ENCODE data around the gene WDSUB1. TPM values are rescaled to one million over a fixed set of nuclear protein-coding genes. Genes with fewer than 3 reads are reported as not detected.

WDSUB1 gene
- total and polyA plus RNA-seq, 4 donors: 2.0 to 6.1 (median 4.4) TPM

DNA sequence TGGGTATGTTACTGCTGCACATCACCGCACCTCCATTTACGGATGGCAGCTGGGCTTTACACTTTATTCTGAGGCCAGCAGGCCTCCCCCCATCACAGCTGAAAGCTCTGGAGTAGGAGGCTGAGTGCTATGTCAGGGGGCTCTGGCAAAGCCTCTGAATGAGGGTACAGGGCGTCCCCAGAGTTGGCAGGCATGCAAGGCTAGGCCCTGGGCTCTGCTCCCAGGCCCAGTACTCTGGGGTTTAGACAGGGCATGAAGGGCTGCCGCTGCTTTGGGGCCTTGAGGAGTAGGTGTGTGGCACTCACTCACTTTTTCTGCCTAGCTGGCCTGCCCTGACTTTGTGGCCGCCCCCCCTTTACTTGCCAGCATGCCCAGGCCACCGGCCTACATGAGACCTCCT is 90.8 kb downstream of the WDSUB1 start:
- no peak overlapping the region for H3K4me3 ChIP-seq (ENCODE audit: low read depth in 1 of 3, low read length in 3 of 3)
- no peaks in the 10 kb centered on the region for H3K4me1 ChIP-seq (ENCODE audit: control insufficient read depth in 4 of 4, insufficient read depth in 4 of 4, low read length in 3 of 4)
- H3K27ac ChIP-seq (ENCODE audit: low read depth in 1 of 2, low read length in 2 of 2): no peak overlapping the region
- H3K27me3 ChIP-seq (ENCODE audit: control insufficient read depth in 4 of 4, insufficient read depth in 4 of 4, low read length in 3 of 4): no peaks in the 10 kb centered on the region
- WGBS: 94% methylated on average over 6 of the region's 6 CpGs
- peaks cover 0 to 19% (median 4%) of the 10 kb centered on the region in 4 donors for H3K36me3 ChIP-seq (ENCODE audit: control insufficient read depth in 4 of 4, insufficient read depth in 3 of 4, low read depth in 1 of 4, low read length in 3 of 4)
- H3K9me3 ChIP-seq (ENCODE audit: control insufficient read depth in 4 of 4, low read length in 3 of 4): no peaks in the 10 kb centered on the region
- no peak overlapping the region for H3K9ac ChIP-seq (ENCODE audit: low read depth in 1 of 2, low read length in 2 of 2)
- TF ChIP-seq, protein P1, sequence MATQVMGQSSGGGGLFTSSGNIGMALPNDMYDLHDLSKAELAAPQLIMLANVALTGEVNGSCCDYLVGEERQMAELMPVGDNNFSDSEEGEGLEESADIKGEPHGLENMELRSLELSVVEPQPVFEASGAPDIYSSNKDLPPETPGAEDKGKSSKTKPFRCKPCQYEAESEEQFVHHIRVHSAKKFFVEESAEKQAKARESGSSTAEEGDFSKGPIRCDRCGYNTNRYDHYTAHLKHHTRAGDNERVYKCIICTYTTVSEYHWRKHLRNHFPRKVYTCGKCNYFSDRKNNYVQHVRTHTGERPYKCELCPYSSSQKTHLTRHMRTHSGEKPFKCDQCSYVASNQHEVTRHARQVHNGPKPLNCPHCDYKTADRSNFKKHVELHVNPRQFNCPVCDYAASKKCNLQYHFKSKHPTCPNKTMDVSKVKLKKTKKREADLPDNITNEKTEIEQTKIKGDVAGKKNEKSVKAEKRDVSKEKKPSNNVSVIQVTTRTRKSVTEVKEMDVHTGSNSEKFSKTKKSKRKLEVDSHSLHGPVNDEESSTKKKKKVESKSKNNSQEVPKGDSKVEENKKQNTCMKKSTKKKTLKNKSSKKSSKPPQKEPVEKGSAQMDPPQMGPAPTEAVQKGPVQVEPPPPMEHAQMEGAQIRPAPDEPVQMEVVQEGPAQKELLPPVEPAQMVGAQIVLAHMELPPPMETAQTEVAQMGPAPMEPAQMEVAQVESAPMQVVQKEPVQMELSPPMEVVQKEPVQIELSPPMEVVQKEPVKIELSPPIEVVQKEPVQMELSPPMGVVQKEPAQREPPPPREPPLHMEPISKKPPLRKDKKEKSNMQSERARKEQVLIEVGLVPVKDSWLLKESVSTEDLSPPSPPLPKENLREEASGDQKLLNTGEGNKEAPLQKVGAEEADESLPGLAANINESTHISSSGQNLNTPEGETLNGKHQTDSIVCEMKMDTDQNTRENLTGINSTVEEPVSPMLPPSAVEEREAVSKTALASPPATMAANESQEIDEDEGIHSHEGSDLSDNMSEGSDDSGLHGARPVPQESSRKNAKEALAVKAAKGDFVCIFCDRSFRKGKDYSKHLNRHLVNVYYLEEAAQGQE (IDR thresholded peaks at IDR 0.05): no peak
- TF ChIP-seq HNF4A (conservative IDR thresholded peaks at IDR 0.05) (no peak), HNF4G (IDR thresholded peaks at IDR 0.05) (no peak), RXRA (IDR thresholded peaks at IDR 0.05) (no peak), YY1 (IDR thresholded peaks at IDR 0.05) (no peak), EGR1 (IDR thresholded peaks at IDR 0.05; ENCODE audit: low read depth in 2 of 2) (no peak), FOXA1 (IDR thresholded peaks at IDR 0.05) (no peak), SP1 (IDR thresholded peaks at IDR 0.05) (no peak), TAF1 (conservative IDR thresholded peaks at IDR 0.05) (no peak)
- TF ChIP-seq, protein P2, sequence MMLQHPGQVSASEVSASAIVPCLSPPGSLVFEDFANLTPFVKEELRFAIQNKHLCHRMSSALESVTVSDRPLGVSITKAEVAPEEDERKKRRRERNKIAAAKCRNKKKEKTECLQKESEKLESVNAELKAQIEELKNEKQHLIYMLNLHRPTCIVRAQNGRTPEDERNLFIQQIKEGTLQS (IDR thresholded peaks at IDR 0.05): no peak
- TF ChIP-seq, protein P3, sequence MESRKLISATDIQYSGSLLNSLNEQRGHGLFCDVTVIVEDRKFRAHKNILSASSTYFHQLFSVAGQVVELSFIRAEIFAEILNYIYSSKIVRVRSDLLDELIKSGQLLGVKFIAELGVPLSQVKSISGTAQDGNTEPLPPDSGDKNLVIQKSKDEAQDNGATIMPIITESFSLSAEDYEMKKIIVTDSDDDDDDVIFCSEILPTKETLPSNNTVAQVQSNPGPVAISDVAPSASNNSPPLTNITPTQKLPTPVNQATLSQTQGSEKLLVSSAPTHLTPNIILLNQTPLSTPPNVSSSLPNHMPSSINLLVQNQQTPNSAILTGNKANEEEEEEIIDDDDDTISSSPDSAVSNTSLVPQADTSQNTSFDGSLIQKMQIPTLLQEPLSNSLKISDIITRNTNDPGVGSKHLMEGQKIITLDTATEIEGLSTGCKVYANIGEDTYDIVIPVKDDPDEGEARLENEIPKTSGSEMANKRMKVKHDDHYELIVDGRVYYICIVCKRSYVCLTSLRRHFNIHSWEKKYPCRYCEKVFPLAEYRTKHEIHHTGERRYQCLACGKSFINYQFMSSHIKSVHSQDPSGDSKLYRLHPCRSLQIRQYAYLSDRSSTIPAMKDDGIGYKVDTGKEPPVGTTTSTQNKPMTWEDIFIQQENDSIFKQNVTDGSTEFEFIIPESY (IDR thresholded peaks at IDR 0.05): no peak
- DNase-seq (ENCODE audit: low spot score): no peak

DNA sequence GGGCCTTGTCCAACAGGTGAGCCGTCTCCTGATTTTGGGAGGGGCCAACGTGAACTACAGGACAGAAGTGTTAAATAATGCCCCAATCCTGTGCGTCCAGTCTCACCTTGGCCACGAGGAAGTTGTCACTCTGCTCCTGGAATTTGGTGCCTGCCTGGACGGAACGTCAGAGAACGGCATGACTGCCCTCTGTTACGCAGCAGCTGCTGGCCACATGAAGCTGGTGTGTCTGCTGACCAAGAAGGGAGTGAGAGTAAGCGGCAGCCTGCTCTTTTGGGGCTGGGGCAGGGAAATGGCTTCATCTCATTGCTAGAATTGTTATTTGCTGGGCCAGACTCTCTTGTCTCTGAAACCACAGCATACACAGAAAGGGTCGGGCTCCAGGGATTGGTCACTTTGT is 92.3 kb downstream of the WDSUB1 start:
- 95% methylated on average over 10 of the region's 10 CpGs for WGBS
- H3K4me3 ChIP-seq (ENCODE audit: low read depth in 1 of 3, low read length in 3 of 3): no peak overlapping the region
- no peaks in the 10 kb centered on the region for H3K4me1 ChIP-seq (ENCODE audit: control insufficient read depth in 4 of 4, insufficient read depth in 4 of 4, low read length in 3 of 4)
- H3K27me3 ChIP-seq (ENCODE audit: control insufficient read depth in 4 of 4, insufficient read depth in 4 of 4, low read length in 3 of 4): no peaks in the 10 kb centered on the region
- no peak overlapping the region for H3K27ac ChIP-seq (ENCODE audit: low read depth in 1 of 2, low read length in 2 of 2)
- peaks cover 0 to 15% (median 4%) of the 10 kb centered on the region in 4 donors for H3K36me3 ChIP-seq (ENCODE audit: control insufficient read depth in 4 of 4, insufficient read depth in 3 of 4, low read depth in 1 of 4, low read length in 3 of 4)
- no peak overlapping the region for H3K9ac ChIP-seq (ENCODE audit: low read depth in 1 of 2, low read length in 2 of 2)
- no peak for DNase-seq (ENCODE audit: low spot score)
- no peaks in the 10 kb centered on the region for H3K9me3 ChIP-seq (ENCODE audit: control insufficient read depth in 4 of 4, low read length in 3 of 4)
- TF ChIP-seq, protein P2 (IDR thresholded peaks at IDR 0.05): no peak
- TF ChIP-seq, protein P3 (IDR thresholded peaks at IDR 0.05): no peak
- TF ChIP-seq, protein P4, sequence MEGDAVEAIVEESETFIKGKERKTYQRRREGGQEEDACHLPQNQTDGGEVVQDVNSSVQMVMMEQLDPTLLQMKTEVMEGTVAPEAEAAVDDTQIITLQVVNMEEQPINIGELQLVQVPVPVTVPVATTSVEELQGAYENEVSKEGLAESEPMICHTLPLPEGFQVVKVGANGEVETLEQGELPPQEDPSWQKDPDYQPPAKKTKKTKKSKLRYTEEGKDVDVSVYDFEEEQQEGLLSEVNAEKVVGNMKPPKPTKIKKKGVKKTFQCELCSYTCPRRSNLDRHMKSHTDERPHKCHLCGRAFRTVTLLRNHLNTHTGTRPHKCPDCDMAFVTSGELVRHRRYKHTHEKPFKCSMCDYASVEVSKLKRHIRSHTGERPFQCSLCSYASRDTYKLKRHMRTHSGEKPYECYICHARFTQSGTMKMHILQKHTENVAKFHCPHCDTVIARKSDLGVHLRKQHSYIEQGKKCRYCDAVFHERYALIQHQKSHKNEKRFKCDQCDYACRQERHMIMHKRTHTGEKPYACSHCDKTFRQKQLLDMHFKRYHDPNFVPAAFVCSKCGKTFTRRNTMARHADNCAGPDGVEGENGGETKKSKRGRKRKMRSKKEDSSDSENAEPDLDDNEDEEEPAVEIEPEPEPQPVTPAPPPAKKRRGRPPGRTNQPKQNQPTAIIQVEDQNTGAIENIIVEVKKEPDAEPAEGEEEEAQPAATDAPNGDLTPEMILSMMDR (IDR thresholded peaks at IDR 0.05; ENCODE audit: low read depth, low read length, missing input control): no peak
- no peak for TF ChIP-seq RAD21 (IDR thresholded peaks at IDR 0.05)
- no peak for TF ChIP-seq TAF1 (conservative IDR thresholded peaks at IDR 0.05)
- no peak for TF ChIP-seq YY1 (IDR thresholded peaks at IDR 0.05)
- TF ChIP-seq, protein P5, sequence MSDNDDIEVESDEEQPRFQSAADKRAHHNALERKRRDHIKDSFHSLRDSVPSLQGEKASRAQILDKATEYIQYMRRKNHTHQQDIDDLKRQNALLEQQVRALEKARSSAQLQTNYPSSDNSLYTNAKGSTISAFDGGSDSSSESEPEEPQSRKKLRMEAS (IDR thresholded peaks at IDR 0.05): no peak
- TF ChIP-seq JUND (IDR thresholded peaks at IDR 0.05): no peak
- no peak for TF ChIP-seq HNF4A (conservative IDR thresholded peaks at IDR 0.05)
- no peak for TF ChIP-seq EGR1 (IDR thresholded peaks at IDR 0.05; ENCODE audit: low read depth in 2 of 2)
- TF ChIP-seq FOXA1 (IDR thresholded peaks at IDR 0.05): no peak
- TF ChIP-seq FOXA2 (IDR thresholded peaks at IDR 0.05): no peak
- TF ChIP-seq, protein P1 (IDR thresholded peaks at IDR 0.05): no peak
- TF ChIP-seq RXRA (IDR thresholded peaks at IDR 0.05): no peak
- no peak for TF ChIP-seq GABPA (IDR thresholded peaks at IDR 0.05 in 1 of 2, conservative IDR thresholded peaks at IDR 0.05 in 1 of 2)
- no peak for TF ChIP-seq SP1 (IDR thresholded peaks at IDR 0.05)
- no peak for TF ChIP-seq NR2F2 (IDR thresholded peaks at IDR 0.05)
